Tongue (tissue), 2 donors: ENCODE data around the gene UQCC5. TPM values are rescaled to one million over a fixed set of nuclear protein-coding genes. Genes with fewer than 3 reads are reported as not detected.

Source experiments
- DNase-seq: peaks from one replicate; pipeline ENCODE4 v3.0.0-alpha.2; 2015
- total RNA-seq: library from RNA; depleted of rRNA; stranded (reverse); fragments of >200 nt; gene quantifications from one replicate; pipeline ENCODE4 v1.2.3, GENCODE V29; 2014

UQCC5 gene
- total RNA-seq, 1 donor from 2014 or later = 1.4 TPM

DNA sequence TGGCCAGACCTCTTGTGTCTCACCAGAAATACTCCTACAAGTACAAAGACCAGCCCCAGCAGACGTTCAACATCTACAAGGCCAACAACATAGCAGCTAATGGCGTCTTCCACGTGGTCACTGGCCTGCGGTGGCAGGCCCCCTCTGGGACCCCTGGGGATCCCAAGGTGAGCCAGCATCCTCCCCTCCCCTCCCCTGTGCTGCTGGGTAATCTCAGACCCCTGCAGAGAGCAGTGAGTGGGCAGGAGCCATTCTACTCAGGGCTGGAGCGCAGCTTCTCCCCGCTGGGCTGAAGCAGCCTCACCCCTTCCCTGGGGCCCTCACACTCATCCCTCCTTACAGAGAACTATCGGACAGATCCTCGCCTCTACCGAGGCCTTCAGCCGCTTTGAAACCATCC is 31.4 kb upstream of the UQCC5 start:
- no peak for DNase-seq

DNA sequence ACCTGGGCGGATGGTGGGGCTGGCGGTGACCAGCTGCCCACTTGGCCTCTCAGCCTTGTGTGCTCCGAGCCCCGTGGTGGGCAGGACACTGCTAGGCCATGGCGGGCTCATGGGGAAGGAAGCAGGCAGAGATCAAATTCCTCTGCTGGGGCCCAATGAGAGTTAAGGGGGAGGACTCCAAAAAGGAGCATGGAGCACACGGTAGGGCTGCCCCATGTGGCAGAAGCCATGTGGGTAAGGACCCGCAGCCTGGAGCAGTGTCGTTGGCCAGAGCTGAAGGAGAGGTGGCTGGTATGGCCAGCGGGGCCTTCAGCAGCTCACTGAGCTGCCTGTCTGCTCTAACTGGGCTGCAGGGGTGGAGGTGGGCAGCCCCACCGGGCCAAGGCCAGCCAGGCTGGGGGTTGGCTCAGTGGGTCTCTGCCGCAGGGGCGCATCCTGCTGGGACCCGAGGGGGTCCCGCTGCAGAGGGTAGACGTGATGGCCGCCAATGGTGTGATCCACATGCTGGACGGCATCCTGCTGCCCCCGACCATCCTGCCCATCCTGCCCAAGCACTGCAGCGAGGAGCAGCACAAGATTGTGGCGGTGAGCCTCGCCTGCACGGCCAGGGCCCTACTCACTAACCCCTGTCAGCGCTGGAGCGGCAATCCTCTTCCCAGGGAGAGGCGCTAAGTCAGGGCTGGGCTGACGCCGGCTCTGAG is 30.0 kb upstream of the UQCC5 start:
- DNase-seq = no peak

DNA sequence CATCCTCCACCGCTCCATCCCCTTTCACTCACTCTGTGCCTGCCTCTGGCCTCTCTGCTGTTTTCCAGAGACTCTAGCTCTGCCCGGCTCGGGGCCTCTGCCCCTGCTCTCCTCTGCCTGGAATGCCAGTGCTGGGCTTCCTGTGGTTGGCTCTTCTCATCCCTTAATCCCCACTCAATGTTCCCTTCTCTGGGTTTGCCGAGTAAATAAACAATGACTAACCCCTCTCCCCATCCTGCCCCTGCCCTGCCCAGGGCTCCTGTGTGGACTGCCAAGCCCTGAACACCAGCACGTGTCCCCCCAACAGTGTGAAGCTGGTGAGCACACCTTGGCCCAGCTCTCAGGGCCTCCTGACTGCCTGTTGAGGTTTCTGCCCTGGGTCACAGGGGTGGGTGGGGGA is 29.0 kb upstream of the UQCC5 start:
- no peak for DNase-seq

DNA sequence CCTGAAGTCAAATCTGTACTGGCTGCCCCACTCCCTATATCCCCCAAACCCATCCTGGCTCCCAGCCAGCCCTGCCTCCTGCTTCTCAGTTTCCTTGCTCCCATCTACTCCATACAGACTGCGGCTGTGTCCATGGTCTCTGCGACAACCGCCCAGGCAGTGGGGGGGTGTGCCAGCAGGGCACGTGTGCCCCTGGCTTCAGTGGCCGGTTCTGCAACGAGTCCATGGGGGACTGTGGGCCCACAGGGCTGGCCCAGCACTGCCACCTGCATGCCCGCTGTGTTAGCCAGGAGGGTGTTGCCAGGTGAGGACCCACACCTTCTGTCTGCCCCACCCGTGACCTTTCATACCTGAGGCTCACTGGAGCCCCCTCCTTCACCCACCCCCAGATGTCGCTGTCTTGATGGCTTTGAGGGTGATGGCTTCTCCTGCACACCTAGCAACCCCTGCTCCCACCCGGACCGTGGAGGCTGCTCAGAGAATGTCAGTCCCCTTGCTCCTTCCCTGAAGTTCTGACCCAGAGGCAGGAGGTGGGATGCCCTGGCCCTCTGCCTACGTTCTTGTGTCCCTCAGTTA is 26.6 kb upstream of the UQCC5 start:
- no peak for DNase-seq

DNA sequence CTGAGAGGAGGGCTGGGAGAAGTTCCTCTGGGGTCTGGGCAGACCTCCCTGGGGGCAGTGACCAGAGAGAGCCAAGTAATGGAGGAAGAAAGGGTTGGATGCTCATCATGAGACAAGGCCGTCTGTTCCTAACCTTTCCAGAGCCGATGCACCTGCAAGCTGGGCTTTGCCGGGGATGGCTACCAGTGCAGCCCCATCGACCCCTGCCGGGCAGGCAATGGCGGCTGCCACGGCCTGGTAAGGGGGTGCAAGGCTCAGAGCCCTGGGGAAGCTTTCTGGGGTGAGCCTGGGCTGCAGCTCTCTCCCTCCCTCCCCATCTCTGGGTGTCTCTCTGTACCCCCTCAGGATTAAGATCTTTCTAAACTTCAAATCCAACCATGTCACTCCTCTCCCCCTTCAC is 24.9 kb upstream of the UQCC5 start:
- DNase-seq = no peak

DNA sequence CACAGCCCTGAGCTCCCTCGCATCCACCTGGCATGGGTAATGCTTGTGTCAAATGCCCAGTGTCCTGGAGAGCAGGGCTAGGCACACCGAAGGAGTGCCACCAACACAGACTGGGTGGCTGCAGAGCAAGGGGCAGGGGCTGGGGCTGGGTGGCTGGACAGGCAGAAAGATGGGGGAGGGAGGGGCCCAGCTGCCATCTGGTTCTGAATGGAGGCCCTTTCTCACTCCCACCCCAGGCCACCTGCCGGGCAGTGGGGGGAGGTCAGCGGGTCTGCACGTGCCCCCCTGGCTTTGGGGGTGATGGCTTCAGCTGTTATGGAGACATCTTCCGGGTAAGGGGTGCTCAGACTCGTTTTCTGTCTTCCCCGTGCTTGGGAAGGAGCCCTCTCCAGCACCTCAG is 24.3 kb upstream of the UQCC5 start:
- no peak for DNase-seq

DNA sequence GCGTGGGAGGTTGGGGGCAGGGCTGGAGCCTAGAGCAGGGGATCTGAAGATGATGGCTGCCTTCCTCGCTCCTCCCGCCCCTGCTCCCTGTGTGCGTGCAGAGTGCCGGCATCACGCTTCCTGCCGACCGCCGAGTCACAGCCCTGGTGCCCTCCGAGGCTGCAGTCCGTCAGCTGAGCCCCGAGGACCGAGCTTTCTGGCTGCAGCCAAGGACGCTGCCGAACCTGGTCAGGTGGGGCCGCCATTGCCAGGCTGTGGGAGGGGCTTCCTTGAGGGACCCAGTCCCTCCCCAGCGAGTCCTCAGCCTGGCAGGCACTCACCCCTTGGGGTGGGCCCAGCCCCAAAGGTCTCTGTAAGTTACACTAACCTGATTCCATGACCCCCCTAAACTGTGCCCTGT is 23.7 kb upstream of the UQCC5 start:
- no peak for DNase-seq

DNA sequence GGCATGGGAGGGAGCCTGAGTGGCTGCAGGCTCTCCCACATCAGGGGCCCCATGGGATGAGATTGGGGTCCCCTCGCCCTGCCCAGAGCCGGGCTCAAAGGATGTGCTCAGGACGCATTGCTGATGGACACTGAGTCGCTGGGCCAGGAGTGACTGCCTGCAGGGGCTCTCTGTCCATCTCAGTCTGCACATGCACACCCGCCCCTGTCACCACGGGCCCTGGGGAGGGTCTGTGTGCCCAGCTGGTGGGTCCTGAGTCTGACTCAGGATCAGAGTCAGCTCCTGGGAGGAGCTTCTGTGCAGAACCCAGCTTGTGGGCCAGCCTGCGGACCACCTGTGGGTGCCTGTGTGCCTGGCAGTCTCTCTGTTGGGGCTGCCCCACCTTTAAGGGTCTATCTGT is 23.1 kb upstream of the UQCC5 start:
- no peak for DNase-seq

DNA sequence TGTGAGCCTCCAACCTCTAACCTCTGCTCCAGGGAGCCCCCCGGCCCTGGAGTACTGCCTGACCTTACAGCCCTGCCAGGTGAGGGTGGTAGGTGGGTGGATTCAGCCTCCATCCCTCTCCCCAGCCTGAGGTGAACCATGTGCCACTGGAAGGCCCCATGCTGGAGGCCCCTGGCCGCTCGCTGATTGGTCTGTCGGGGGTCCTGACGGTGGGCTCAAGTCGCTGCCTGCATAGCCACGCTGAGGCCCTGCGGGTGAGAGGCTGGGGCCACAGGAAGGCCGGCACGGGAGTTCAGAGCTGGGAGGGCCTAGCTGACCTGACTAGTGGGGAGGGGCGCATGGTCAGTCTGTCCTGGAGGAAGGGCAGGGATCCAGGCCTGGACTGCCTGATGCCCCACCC is 21.8 kb upstream of the UQCC5 start:
- DNase-seq = no peak

DNA sequence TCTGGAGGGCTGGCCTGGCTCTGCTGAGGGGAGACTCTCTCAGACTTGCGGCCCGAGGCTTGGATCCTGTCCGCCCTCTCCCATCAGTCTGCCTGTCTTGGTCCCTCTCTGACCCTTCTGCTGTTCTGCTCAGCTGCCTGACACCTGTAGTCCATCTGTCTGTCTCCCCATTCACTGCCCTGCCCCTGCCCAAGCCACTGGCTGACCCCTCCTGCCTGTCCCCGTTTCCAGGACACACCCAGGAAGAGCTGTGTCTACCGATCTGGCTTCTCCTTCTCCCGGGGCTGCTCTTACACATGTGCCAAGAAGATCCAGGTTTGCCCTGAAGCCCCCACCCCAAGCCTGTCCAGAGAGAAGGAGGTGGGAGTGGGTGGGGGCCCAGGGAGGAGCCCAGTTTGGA is 21.2 kb upstream of the UQCC5 start:
- no peak for DNase-seq

DNA sequence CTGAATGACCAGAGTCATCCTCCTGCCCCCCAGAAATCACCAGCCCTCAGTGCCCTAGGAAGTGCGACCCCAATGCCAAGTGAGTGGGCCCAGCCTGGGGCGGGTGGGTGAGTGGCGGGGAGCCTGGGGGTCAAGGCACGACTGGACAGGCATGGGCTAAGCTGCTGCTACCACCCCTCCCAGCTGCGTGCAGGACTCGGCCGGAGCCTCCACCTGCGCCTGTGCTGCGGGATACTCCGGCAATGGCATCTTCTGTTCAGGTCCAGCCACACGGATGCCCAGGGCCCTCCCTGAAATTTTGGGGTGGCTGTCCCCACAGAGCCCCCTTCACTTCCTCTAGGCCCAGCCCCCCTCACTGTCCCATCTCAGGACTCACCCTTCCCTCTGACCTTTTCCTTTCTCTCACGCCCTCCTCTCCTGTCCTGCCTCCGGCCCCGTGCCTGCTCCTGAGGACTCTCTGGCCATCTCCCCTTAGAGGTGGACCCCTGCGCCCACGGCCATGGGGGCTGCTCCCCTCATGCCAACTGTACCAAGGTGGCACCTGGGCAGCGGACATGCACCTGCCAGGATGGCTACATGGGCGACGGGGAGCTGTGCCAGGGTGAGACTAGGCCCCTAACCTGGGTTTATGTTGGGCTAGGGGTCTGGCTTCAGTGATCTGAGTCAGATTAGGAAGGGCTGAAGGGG is 19.8 kb upstream of the UQCC5 start:
- no peak for DNase-seq

DNA sequence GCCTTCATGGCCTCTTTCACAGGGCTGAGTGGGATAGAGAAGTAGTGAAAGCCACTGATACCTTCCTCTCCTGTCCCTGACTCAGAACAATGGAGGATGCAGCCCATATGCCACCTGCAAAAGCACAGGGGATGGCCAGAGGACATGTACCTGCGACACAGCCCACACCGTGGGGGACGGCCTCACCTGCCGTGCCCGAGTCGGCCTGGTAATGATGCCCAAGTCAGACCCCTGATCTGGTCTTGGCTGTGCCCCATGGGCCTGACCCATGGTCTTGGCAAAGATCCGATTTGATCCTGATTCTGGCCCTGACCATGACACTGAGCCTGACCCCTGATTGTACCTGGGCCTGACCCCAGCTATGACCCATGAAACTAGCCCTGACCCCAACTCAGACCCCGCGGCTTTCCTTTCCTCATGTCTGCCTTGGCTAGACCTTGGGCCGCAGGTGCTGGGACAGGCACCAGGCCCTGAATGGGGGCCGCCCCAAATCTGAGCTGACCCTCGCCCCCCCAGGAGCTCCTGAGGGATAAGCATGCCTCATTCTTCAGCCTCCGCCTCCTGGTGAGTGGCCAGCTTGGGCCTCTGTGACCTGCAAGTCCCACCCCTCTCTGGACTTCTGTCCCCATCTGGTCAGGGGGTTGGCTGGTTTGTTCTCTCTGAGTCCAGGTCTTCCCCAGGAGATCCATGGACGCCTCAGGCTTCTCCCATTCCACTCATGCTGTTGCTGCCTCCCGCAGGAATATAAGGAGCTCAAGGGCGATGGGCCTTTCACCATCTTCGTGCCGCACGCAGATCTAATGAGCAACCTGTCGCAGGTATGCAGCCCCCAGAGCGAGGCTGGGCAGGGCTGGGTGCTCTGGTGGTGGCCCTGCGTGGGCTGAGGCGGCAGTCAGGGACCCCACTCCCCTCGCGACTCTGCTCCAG is 18.3 kb upstream of the UQCC5 start:
- DNase-seq = no peak

DNA sequence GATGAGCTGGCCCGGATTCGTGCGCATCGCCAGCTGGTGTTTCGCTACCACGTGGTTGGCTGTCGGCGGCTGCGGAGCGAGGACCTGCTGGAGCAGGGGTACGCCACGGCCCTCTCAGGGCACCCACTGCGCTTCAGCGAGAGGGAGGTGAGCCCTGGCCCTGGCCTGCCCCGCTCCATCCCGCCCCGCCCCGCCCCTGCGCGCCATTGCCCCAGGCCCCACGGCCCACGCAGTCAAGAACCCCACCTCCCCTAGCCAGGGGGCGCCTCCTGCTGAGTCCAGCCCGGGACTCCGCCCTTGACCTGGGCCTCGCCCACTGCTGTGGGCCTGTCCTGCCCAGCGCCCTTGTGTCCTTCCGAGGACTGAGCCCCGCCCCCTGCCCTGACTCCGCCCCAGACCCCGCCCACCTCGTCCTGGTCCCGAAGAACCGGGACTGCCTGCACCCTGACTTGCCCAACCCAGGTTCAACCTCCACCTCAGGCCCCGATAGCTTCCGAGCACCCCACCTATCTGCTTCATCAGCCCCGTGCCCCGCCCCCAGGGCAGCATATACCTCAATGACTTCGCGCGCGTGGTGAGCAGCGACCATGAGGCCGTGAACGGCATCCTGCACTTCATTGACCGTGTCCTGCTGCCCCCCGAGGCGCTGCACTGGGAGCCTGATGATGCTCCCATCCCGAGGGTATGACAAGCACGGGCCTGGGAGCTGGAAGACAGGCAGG is 17.5 kb upstream of the UQCC5 start:
- no peak for DNase-seq

DNA sequence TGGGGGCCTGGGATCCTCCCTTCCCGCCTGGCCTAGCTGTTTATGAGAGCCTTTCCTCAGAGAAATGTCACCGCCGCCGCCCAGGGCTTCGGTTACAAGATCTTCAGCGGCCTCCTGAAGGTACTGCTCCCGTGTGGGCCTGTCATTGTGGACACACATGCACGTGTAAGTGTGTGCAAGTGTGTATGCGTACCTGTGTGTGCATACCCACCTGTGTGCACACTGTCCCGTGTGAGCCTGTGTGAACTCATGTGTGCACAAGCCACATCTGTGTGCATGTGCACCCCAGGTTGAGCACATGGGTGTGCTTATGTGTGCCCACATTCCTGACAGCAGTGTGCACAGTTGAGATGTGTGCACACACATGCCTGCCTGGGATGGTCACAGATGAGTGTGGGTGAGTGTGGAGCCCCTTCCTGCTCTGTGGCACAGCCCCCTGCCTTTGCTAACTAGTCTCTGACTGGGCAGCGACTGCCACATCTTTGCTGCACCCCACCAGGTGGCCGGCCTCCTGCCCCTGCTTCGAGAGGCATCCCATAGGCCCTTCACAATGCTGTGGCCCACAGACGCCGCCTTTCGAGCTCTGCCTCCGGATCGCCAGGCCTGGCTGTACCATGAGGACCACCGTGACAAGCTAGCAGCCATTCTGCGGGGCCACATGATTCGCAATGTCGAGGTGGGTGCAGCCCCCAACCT is 16.8 kb upstream of the UQCC5 start:
- DNase-seq = no peak

DNA sequence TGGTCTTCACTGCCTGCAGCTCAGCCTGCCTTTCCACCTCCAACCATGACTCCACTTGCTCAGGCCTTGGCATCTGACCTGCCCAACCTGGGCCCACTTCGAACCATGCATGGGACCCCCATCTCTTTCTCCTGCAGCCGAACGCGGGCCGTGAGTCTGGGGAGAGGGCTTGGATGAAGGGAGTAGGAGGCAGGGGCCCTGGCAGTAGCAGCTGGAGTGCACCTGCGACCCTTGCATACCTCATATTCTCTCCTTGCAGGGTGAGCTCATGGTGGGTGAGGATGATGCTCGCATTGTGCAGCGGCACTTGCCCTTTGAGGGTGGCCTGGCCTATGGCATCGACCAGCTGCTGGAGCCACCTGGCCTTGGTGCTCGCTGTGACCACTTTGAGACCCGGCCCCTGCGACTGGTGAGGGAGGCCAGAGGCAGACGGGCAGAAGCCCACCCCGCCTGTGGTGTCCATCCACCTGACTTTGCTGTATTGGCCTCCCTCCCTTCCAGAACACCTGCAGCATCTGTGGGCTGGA is 16.2 kb upstream of the UQCC5 start:
- DNase-seq = no peak

DNA sequence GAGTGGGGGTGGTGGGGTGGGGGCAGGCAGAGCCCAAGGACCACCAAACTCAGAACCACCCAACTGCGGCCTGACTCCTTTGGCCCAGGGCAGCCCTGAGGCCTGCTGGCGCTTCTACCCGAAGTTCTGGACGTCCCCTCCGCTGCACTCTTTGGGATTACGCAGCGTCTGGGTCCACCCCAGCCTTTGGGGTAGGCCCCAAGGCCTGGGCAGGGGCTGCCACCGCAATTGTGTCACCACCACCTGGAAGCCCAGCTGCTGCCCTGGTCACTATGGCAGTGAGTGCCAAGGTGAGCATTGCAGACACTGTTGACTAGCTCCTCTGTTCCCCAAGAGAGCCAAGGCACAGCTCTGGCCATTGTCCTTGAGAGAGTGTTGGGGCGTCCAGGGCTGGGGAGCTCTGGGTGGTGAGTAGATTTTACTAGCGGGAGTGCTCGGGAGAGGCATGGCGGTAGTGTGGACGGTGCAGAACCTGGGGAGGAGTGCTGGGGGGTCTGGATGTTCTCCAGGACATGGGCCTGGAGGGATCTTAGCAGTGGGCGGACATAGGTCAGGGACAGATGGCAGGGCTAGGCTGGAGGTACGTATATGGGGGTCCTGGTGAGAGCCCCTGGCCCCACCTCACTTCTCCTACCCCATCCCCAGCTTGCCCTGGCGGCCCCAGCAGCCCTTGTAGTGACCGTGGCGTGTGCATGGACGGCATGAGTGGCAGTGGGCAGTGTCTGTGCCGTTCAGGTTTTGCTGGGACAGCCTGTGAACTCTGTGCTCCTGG is 15.5 kb upstream of the UQCC5 start:
- no peak for DNase-seq

DNA sequence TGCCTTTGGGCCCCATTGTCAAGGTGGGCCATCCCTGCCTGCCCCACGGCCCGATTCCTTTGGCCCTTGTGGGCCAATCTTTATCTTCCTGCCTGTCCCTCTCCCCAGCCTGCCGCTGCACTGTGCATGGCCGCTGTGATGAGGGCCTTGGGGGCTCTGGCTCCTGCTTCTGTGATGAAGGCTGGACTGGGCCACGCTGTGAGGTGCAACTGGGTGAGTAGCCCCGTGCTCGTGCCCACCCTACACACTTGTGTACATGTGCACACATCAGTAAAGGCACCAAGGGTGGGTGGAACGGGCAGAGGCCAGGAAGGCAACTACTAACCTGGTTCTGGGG is 14.9 kb upstream of the UQCC5 start:
- DNase-seq = no peak

DNA sequence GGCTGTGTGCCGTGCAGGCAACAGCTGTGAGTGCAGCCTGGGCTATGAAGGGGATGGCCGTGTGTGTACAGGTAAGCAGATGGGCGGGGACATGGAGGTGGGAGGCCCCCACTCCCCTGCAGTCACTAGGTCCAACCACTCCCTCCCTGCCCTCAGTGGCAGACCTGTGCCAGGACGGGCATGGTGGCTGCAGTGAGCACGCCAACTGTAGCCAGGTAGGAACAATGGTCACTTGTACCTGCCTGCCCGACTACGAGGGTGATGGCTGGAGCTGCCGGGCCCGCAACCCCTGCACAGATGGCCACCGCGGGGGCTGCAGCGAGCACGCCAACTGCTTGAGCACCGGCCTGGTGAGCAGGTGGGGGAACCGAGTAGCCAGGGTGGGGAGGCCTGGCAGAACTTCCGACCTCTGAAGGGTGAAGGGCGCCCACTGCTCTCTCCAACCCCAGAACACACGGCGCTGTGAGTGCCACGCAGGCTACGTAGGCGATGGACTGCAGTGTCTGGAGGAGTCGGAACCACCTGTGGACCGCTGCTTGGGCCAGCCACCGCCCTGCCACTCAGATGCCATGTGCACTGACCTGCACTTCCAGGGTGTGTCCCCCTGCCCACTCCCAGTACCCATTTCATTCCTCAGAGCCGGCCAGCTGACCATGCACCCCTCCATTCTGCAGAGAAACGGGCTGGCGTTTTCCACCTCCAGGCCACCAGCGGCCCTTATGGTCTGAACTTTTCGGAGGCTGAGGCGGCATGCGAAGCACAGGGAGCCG is 14.3 kb upstream of the UQCC5 start:
- DNase-seq = no peak

DNA sequence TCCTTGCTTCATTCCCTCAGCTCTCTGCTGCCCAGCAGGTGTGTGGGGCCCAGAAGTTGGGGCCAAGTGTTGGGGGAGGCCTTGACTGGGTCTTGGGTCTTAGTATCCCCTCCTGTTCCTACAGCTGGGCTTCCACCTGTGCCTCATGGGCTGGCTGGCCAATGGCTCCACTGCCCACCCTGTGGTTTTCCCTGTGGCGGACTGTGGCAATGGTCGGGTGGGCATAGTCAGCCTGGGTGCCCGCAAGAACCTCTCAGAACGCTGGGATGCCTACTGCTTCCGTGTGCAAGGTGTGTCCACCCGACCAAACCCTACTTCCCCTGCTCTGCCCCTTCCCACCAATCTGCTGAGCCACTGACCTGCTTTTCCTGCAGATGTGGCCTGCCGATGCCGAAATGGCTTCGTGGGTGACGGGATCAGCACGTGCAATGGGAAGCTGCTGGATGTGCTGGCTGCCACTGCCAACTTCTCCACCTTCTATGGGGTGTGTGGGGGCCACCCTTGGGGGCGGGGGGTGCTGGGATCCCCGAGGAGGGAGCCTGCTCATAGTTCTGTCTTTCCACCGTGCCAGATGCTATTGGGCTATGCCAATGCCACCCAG is 13.7 kb upstream of the UQCC5 start:
- DNase-seq = no peak
